Activated gamma-delta T cell (primary cell): Measurements from ENCODE around the gene FER1L5.

ENCODE experiments used
- DNase-seq: peaks from one replicate; lab custom pipeline; 2025; lab: John Stamatoyannopoulos, UW

The FER1L5 gene

GRCh38 chr2:96680561-96681141, 38.1 kb downstream of the FER1L5 start:
- no peak for DNase-seq

GRCh38 chr2:96681540-96681939, 39.0 kb downstream of the FER1L5 start:
- DNase-seq: no peak

GRCh38 chr2:96683307-96683706, 40.7 kb downstream of the FER1L5 start:
- DNase-seq: no peak

- DNase-seq: no peak
Observed at GRCh38 chr2:96683972-96684820, 41.6 kb downstream of the FER1L5 start.

GRCh38 chr2:96684883-96685576, 42.5 kb downstream of the FER1L5 start:
- no peak for DNase-seq

- no peak for DNase-seq
Observed at GRCh38 chr2:96685577-96686459, 43.3 kb downstream of the FER1L5 start.

GRCh38 chr2:96687266-96687665, 44.7 kb downstream of the FER1L5 start:
- no peak for DNase-seq

GRCh38 chr2:96687711-96688640, 45.4 kb downstream of the FER1L5 start:
- DNase-seq: no peak

GRCh38 chr2:96688649-96689430, 46.3 kb downstream of the FER1L5 start:
- DNase-seq: no peak

- DNase-seq: no peak
Observed at GRCh38 chr2:96689431-96689991, 46.9 kb downstream of the FER1L5 start.

GRCh38 chr2:96690306-96691021, 47.9 kb downstream of the FER1L5 start:
- DNase-seq: no peak

- no peak for DNase-seq
Observed at GRCh38 chr2:96691022-96691612, 48.6 kb downstream of the FER1L5 start.

- DNase-seq: no peak
Observed at GRCh38 chr2:96692094-96692971, 49.8 kb downstream of the FER1L5 start.

- DNase-seq: no peak
Observed at GRCh38 chr2:96693286-96694200, 51.0 kb downstream of the FER1L5 start.

- no peak for DNase-seq
Observed at GRCh38 chr2:96694279-96694678, 51.7 kb downstream of the FER1L5 start.

GRCh38 chr2:96694816-96695455, 52.4 kb downstream of the FER1L5 start:
- DNase-seq: no peak
